Osteocyte (in vitro differentiated cells): ENCODE data around the gene CLSTN3. TPM values are rescaled to one million over a fixed set of nuclear protein-coding genes. Genes with fewer than 3 reads are reported as not detected.

Experiments used
- DNase-seq: peaks from one replicate; pipeline ENCODE4 v3.0.0; 2021; ENCODE audit warnings: mixed read lengths; ENCODE audit not compliant: unreplicated experiment; ENCODE audit errors: extremely low spot score
- H3K27ac Mint-ChIP-seq: one replicate; pipeline ENCODE4 v1.8.0; 2021; ENCODE audit warnings: mild to moderate bottlenecking, mixed read lengths; ENCODE audit not compliant: unreplicated experiment
- H3K27me3 Mint-ChIP-seq: one replicate; pipeline ENCODE4 v1.8.0; 2021; ENCODE audit warnings: mixed read lengths; ENCODE audit not compliant: unreplicated experiment
- H3K36me3 Mint-ChIP-seq: one replicate; pipeline ENCODE4 v1.8.0; 2021; ENCODE audit warnings: mixed read lengths; ENCODE audit not compliant: unreplicated experiment
- H3K4me1 Mint-ChIP-seq: one replicate; pipeline ENCODE4 v1.8.0; 2021; ENCODE audit warnings: mixed read lengths; ENCODE audit not compliant: unreplicated experiment
- H3K4me3 Mint-ChIP-seq: one replicate; pipeline ENCODE4 v1.8.0; 2021; ENCODE audit warnings: mild to moderate bottlenecking, moderate library complexity, mixed read lengths; ENCODE audit not compliant: unreplicated experiment
- H3K9me3 Mint-ChIP-seq: one replicate; pipeline ENCODE4 v1.8.0; 2021; ENCODE audit warnings: mixed read lengths; ENCODE audit not compliant: unreplicated experiment
- CTCF ChIP-seq: fragments of 200-600 bp; sonication (generic); IDR thresholded peaks from 2 replicates; pipeline ENCODE4 v1.5.0; 2021; ENCODE audit warnings: antibody characterized with exemption, mild to moderate bottlenecking, moderate library complexity
- total RNA-seq: library from RNA; stranded (reverse); gene quantifications from 2 replicates; pipeline ENCODE4 v1.2.1, GENCODE V29; 2021

Gene CLSTN3
- total RNA-seq, 1 donor from 2014 or later = 14.4 TPM

DNA sequence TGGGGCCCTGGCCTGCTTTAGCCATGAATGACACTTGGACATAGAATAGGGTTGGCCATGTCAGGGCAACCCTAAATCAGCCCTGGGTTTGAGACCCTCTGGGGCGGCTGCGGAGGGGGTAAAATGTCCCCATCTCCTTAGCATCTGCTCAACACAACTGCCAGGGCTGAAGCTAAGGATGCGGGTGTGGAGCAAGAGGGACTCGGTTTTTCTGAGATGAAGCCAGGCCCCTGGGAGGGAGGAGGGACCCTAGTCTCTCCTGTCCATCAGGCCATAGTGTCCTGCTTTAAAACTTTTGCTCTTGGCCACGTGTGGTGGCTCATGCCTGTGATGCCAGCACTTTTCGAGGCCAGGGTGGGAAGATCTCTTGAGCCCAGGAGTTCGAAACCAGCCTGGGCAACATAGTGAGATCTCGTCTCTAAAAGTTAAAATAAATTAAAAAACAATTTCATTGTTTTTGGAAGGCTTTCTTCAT lies 37.1 kb upstream of the CLSTN3 start:
- DNase-seq = no peak
- H3K36me3 Mint-ChIP-seq = peaks cover 3% of the 10 kb centered on the region
- peaks cover 17% of the 10 kb centered on the region for H3K4me1 Mint-ChIP-seq
- no peak for TF ChIP-seq CTCF
- H3K27ac Mint-ChIP-seq = peak overlapping the region; percentile 29
- no peak overlapping the region for H3K4me3 Mint-ChIP-seq
- H3K9me3 Mint-ChIP-seq = no peaks in the 10 kb centered on the region
- peaks cover 3% of the 10 kb centered on the region for H3K27me3 Mint-ChIP-seq

DNA sequence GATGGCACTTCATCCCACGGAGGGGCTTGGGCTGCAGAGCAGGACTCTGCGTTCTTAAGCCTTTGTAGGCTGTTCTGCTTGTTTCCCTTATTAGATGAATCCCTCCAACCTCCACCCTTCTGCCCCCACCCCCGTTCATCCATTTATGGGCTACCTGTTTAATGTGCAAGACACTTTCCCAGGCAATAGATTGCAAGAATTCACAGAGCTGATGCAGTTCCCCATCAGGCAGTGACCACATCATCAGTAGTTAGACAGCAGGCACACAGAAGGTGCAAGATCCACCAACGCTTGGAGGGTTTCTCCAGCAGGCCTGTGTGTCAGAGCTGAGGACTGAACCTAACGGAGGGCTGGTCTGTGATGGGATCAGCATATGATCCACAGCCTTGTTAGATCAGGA lies 36.7 kb upstream of the CLSTN3 start:
- TF ChIP-seq CTCF = no peak
- Mint-ChIP-seq H3K36me3 (peaks cover 3% of the 10 kb centered on the region), H3K27me3 (peaks cover 3% of the 10 kb centered on the region)

GRCh38 chr12:7093892-7094291 lies 36.3 kb upstream of the CLSTN3 start:
- Mint-ChIP-seq H3K27ac (no peak overlapping the region), H3K4me3 (no peak overlapping the region), H3K36me3 (peaks cover 1% of the 10 kb centered on the region), H3K4me1 (peaks cover 17% of the 10 kb centered on the region), H3K9me3 (no peaks in the 10 kb centered on the region), H3K27me3 (peaks cover 2% of the 10 kb centered on the region)
- no peak for DNase-seq
- TF ChIP-seq CTCF = no peak

More for the DNA sequence above, 36.7 kb upstream of the CLSTN3 start:
- no peak for DNase-seq
- Mint-ChIP-seq H3K9me3 (no peaks in the 10 kb centered on the region), H3K4me3 (no peak overlapping the region), H3K4me1 (peaks cover 17% of the 10 kb centered on the region), H3K27ac (no peak overlapping the region)

DNA sequence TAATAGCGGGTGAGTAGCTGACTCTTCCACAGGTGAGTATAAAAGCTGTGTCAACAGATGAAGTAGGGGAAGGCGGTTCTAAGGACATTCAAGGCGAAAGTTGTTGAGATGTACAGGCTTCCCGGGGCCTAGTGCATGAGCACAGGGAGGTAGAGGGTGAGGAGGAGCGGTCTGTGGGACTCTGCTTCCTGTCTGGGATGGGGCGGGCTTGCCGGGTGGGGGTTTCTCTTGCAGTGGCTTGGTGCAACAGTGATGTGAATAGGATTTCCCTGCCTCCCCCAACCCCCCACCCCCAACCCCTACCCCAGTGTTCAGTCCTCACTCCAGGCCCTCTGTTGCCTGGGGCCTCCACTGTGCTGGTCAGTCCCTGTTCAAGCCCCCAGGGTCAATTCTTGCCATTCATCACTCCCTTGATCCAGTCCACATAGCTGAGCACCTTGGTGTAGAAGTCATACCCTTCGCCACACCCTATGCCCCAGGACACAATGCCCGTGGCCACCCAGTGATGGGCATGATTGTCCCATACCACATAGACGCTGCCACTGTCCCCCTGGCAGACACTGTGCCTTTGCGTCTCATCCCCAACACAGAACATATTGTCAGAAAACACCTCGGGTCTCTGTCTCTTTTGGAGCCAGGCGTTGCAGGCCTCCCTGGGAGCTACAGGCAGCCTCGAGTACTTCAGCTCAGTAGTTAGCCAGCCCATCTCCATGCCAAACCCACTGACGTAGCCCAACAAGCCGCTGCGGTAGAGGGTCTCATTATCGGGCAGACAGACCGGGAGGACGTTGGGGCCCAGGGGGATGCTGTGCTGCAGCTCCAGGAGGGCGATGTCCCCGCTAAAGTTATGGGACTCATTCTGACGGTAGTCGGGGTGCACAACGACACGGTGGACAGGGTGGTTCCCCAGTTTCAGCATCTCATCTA lies 33.9 kb upstream of the CLSTN3 start:
- H3K27me3 Mint-ChIP-seq = no peaks in the 10 kb centered on the region

More for the DNA sequence above, 33.9 kb upstream of the CLSTN3 start:
- Mint-ChIP-seq H3K36me3 (no peaks in the 10 kb centered on the region), H3K4me1 (peaks cover 10% of the 10 kb centered on the region), H3K9me3 (no peaks in the 10 kb centered on the region), H3K27ac (no peak overlapping the region), H3K4me3 (no peak overlapping the region)
- TF ChIP-seq CTCF = no peak
- no peak for DNase-seq
